ENCODE measurements around the gene VAMP2.
A peak's percentile ranks its signal among the peaks of the same experiment; 100 is the strongest.

The VAMP2 gene

DNA sequence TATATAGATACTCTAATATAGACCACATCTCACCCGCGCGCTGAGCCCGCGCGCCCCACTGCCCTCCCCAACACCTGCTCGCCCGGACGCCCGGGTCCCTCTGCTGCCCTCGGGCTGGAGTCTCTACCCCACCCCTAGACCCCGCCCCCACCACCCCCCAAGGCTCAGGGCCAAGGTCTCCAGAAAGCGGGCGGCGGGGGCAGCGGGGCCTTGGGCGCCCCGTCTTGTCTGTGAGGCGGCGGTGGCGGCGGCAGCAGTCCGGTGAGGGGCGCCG lies 41.4 kb downstream of the VAMP2 start:
- DNase-seq, result no peak

DNA sequence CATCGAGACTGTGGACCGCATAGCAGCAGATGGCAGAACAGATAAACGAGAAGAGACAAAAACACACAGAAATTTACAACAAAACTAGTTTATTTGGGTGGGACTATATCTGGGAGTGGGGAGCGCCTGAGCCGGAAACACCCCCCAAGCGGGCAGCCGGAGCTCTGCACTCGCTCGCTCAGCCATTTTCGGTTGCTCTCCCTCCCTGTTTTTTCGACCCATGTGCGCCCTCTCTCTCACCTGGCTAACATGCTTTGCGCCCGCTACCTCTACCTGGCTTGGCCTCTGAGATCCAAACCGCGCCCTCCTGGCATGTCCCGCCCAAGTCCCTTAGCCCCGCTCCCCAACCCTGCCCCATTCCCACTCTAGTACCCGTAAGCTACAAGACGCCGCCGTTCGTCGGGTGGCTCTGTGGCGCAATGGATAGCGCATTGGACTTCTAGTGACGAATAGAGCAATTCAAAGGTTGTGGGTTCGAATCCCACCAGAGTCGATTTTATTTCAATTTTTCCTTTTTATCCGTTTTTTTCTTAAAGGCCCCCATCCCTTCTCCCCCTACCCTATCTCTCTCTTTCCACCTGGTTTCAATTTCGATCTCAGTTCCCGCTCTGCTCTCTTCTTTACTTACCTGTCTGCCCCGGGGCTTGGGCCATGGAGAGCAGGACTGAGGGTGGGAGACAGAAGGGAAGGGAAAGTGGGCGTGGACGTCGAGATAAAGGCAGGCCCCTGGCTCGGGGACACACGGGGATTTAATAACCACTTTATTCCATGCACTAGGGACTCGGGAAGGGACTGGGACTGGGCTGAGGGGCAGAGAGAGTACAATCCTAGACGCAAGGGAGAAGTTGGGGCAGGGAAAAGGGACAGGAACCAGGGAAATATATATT lies 42.0 kb downstream of the VAMP2 start:
- peak; percentile 56 for DNase-seq

DNA sequence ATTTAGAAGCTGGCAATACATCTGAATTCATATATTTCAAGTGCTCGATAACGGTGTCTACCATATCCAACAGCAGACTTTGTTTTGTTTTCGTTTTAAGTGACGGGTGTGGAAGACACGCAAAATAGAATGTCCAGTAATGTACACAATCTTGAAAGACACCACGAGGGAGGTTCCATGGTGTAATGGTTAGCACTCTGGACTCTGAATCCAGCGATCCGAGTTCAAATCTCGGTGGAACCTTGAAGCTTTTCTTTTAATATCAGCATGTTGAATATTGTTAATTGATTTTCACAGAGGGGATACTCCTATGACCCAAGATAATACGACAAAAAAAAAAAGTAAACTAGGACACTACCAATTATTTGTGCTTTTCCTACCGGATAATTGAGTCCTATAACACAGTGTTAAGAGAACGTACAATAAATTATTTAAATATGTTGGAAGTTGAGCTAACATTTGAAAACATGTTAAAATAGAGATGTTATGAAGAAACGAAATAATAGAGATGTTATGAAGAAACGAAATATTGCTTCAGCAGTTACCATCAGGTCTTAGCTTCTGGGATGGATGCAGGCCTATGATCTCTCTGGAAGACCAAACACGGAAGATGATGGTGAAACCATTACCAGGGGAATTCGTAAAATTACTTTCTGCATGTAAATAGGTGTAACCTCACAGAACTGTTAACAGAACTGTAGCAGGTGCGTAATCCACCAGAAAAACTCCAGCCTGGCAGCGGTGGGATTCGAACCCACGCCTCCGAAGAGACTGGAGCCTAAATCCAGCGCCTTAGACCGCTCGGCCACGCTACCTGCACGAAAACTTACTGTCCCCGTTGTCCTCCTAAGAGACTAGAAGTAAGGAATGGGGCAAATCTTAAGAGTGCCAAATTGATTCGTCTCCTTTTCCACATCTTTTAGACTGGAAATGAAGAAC lies 42.9 kb downstream of the VAMP2 start:
- peak; percentile 68 for DNase-seq

DNA sequence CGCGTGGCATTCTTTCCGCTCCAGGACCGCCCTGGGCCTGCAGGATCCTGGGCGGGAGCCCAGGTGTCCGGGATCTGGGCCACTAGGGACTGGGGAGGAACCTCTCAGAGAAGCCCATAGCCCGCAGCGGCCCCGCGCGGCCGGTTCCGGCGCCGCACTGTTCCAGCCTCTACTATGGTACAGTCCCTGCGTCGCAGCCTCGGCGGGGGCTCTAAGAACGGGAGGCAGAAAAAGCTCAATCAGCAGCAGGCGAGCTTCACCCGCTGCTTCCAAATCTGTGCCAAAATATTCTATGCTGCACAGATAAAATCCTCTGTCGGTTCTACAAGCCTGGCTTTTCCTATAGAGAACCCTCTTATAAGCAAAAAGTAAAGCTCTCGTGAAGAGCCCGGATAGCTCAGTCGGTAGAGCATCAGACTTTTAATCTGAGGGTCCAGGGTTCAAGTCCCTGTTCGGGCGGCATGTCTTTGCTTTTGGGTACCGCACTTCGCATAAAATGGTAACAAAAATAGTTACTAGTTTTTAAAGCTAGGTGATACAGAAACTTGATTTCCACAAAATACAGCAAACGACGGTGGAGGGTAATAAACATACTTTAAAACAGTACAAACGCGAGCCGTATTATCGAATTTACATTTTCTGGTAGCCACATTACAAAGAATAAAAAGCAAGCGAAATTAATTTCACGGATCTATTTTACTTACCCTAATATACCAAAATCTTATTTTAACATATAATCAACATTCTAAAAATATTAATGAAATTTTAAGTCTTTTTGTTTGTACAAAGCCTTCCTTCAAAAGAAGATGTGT lies 43.8 kb downstream of the VAMP2 start:
- peak; percentile 58 for DNase-seq

DNA sequence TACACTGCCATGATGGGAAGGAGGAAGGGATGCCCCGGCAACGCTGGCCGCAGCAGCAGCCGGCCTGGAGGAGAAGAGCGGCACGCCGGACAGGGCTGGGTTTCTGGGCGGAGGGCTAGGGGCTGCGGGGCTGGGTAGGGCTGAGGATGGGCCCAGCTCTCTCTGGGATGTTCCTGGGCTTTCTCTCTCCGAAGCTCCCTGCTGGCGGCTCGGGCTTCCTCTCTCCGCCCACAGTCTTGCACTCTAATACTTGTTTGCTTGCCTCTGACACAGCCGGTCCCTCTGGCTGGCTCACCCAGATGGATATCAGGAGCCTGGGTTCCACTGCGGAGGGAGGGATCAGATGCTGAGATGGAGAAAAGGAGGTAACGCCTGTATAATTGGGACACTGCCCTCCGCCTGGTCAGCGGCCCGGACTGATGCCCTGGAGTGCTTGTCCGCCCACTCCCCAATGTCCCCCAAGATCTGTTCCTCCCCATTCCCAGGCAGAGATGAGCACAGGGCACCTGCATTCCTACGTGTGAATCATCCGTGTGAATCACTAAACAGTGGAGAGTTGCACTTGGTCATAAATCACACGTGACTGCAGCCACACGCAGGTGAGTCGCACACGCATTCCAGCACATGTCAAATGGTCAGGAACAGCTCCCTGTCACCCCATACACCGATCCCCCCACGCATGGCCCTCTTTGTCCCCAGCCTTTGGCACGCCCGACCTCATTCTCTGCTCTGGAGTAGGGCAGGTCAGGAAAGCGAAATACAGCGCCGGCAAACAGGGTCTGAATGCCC lies 44.6 kb downstream of the VAMP2 start, which contains the start of gene ALOXE3:
Gene ALOXE3, minus strand, starts transcription at position 535 of the 789 bp plus-strand sequence. Its CDS starts 524 bp downstream, at position 11.
- DNase-seq, result no peak

DNA sequence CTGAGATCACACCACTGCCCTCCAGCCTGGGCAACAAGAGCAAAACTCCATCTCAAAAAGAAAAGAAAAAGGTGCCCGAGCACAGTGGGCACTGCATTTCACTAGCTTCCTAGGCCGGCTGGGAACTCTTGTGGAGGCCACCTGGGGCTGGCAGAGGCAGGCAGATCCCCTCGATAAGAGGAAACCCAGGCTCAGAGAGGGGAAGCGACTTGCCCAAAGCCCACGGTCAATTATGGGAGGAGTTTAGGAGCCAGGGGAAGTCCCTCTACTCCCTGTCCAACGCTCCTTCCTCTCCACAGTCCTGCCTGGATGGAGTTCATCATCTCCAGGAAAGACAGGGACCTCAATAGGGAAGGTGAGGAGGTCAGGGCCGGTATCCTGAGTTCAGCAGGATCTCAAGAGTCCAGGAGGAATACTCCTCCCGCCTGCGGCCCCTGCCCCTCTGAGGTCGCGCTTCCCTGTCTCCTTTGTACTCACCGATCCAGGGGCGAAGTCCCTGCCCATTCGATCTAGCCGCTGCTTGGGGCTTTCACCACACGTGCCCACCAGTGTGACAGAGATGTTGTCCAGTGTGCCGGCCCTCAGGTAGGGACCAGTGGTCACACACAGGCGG lies 45.3 kb downstream of the VAMP2 start:
- no peak for DNase-seq

DNA sequence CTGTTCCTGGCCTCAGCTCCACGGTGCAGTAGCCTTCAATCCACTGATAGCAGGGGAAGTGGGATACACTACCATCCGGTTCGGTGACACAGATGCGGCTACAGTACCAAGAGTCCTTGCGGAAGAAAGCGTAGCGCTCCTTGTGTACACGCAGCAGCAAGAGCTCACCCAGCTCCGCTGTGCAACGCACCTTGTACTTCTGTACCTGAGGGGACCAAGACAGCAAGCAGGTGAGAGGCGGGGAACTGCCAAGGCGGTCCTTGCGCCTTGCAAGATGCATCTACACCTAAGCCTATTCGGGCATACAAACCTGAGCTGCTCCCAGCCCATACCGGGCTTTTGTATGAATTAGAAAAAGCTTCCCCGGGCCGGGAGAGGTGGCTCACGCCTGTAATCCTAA lies 46.0 kb downstream of the VAMP2 start:
- DNase-seq, result no peak

DNA sequence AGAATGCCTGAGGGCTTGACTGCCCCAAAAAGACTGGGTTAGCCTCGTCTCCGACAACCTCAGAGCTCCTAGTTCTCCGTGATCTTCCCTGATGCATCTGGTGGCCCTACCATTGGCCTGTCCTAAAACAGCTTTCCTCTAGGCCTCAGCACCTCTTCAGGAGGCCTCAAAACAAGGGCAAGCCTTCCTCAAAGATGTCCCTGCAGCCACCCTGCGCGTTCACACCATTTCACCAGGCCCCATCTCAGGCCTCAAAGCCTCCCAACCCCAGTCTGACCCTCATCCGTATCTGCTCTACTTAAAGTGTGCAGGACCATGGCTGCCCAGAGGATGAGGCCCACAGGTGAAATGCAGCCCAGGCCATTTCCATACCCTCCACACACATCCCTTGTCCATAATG lies 51.8 kb downstream of the VAMP2 start:
- DNase-seq, result no peak

DNA sequence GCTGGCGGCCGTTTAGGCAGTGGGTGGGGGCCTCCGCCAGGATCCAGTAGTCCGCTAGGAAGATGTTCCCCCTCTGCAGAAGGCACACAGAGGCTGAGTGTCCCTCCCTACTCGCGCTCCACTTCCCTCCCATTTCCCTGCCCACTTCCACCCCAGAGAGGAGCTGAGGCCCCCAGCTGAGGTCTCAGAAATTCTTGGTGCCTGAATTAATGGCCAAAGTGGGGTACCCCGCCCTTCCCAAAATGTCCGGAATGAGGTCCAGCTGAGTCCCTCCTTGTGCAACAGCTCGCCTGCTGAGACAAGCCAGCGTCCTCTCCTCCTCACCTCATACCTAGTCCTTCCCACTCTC lies 52.3 kb downstream of the VAMP2 start:
- no peak for DNase-seq

DNA sequence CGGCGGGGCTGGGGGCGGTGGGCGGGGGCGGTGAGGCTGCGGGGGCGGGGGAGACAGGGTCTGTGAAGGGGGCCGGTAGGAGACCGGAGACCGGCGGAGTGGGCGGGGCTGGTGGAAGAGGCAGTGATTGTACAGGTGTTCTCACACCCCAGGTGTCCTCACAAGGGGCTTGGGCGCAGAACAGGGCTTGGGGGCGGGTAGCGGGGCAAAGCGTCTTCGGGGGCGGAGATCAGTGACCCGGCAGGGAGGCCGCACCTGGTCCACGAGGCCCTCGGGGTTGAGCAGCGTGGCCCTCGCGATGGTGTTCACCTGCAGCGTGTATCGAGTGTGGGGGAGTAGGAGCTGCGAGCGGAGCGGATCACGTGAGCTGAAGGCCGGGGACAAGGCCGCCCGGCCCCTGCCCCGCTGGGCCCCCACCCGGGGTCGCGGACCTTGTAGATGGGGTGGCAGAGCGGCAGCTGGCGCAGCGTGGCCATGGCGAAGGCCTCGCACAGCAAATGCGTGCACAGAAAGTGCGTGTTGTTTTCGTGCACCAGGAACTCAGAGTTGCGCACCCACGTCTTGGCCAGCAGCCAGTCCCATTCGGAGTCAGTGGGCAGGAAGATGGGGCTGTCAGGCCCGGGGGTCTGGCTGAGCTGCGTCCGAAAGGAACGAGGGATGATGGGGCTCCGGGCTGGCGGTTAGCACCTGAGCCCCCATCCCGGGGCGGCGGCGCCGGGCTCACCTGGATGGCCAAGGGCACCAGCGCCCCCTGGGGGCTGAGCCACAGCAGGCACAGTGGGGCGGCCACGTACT lies 52.9 kb downstream of the VAMP2 start:
- DNase-seq, result no peak
